SW 1271 (cell line): ENCODE measurements around the gene KCNG4.

Source experiments
- DNase-seq, 2 experiments: peaks; one replicate each; lab custom pipeline; 2025; lab: John Stamatoyannopoulos, UW

Gene KCNG4

DNA sequence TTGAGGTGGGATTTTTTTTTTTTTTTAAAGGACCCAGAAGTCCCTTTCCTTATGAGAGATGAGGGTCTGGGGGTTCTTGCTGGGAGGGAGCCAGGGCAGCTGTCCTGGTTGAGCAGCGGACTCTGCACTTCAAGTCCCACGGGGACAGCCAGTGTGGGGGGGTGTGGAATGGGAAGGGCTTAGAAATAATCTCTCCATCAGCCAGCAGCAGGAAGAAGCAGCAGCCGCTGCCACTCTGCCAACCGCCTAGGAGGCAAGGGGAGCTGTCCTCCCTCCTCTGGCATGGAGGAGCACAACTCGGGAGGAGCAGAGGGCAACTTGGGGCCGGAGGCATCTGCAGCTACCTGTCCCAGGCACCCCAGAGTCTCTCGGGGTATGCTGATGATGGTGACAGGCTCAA is at the start of gene KCNG4:
TSS of gene KCNG4 (minus strand) at position 104 of the 400 bp plus-strand sequence. CDS start 2,527 bp downstream, outside the sequence.
- DNase-seq, result no peak

GRCh38 chr16:84288902-84289301 is 49.1 kb upstream of the KCNG4 start:
- DNase-seq, result no peak

- no peak for DNase-seq
These were observed 46.9 kb upstream of the KCNG4 start for GRCh38 chr16:84286578-84287240.

DNA sequence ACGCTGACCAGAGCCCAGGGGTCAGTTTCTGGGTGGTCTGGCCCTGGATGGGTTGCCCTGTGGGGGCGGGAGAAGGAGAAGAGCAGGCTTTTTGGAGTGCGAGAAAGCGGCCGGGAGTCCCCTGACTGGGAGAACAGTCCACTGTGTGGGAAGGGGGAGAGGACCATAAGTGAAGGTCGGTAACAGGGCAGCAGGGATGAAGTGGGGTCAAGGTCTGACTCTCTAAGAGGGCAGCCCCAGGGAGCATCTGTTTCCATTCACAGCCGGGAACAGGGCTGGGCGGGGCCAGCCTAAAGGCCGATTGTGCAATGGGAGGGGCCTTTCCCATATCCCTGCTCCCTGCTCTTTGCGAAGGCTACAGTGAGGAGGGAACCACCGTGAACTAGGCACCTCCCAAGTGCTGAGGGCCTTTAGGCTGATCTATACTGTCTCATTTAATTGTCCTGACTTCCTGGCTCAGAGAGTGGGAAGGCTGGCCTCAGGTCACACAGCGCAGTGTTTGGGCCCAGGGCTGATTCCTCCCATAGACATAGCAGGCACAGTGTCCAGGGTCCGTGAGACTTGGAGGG is 44.4 kb upstream of the KCNG4 start:
- DNase-seq, result no peak

DNA sequence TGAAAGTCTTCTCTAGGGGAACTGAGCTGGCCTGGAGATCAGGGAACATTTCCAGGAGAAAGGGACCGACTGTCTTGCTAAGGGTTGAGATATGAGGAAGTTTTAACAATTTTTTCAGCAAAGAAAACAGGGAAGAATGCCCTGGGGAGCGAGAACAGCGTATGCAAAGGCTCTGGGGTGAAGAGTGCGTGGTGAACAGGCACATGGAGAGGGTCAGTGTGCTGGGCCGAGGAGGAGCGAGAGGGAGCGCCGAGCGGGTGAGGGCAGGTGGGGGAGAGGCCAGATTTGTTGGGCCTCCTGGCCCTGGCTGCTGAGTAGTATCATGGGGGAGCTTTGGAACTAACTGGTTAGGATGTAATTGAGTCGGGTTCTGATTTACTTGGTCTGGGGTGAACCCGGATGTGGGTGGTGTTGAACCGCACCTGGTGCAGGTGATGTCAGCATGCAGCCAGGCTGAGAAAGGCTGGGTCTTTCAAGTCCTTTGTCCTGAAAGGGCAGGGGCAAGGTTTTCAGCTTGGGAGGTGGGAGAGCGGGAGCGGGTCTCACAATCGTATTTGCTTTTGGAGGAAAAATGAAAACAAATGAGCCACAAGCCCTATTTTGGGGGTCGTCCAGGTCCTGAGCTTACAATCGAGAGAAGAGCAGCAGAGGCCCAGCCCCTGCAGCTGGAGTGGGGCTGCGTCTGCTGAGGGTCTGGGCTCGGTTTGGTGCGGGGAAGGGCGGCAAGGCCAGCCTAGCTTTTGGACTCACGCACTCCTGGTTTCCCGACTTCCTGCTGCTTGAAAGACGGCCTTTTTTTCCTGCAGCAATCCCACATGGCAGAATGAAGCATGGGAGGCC is 43.7 kb upstream of the KCNG4 start:
- DNase-seq, result no peak

GRCh38 chr16:84282533-84282932 is 42.7 kb upstream of the KCNG4 start:
- DNase-seq, result no peak

DNA sequence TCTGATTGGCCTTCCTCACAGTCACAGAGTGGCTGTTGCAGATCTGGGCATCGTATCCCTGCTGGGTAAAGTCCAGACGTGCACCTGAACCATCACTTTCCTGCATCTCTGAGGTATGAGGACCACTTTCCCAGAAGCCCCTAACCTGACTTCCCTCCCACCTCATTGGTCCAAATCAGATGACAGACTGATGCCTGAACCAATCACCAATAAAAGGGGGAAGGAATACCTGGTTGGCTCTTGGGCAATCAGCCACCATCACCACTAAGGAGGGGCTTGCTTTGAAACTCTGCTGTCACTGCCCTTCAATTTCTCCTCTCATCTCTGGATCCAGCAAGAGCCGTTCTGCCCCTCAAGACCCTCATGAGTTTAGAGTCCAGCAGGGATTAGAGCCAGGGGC is 41.3 kb upstream of the KCNG4 start:
- no peak for DNase-seq

DNA sequence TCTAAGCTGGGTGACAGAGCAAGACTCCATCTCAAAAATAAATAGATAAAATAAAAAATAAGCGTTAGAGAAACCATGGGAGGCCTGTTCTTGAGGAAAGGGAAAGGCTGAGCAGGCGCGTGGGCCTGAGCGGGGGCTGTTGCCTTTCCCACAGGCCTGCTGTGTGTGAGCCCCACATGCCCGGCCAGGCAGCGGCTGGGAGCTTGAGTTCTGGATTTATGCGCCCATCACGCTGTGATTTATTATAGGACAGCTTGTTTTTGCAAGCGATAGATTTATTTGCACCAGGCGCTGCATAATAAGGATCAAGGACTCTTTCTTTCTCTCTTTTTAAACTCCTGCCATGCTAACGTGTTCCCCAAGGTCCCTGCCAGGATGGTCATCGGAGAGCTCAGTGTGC is 40.1 kb upstream of the KCNG4 start:
- DNase-seq, result no peak

DNA sequence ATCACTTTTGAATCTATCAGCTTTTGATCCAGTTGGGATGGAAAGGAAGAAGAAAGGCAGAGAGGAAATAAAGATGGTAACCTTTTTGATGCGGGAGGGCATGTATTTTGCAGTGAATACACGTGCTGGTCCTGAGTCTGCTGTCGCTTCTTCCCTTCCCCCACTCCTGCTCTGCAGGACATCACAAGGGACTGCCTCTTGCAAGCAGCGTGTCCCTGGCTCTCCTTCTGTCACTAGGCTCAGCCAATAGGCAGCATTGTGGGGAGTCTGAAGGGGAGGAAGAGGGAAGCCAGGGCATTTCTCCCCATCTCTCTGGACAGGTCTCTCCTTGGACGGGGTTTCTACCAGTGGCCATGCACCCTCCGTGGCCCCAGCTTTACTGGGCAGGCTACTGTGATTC is 39.2 kb upstream of the KCNG4 start:
- no peak for DNase-seq

DNA sequence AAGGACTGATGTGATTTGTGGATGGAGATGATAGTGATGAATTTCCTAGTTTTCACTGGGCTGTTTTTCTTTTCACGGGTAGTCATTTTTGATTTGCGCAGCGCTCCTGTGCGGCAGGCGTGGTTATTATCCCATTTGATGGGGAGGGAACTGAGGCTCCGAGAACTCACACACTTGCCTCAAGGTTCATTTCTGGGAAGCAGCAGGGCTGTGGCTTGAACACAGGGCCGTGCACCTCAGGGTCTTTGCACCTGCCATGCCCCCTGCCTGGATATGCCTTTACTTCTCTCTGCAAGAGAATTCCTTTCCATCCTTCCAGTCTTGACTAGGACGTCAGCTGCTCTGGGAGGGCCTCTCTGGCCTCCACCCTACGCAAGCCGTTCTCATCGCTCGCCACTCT is 38.5 kb upstream of the KCNG4 start:
- no peak for DNase-seq

DNA sequence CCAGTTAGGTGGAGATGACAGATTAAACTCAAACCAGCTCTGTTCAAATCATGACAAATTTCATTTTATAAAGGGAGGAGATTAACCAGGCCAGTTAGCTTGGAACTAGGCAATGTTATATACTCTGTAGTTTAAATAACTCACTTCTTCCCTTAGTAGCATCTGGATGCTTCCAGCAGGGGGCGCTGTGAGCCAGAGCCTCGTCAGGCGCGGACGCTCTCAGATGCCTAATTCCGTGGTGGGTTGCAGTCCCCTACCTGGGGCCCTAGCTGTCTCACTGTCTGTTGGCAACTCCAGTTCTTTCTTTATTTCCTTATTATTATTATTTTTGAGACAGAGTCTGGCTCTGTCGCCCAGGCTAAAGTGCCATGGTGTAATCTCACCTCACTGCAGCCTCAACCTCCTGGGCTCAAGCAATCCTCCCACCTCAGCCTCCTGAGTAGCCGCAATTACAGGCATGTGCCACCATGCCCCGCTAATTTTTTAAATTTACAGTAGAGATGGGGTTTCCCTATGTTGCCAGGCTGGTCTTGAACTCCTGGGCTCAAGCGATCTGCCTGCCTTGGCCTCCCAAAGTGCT is 37.5 kb upstream of the KCNG4 start:
- DNase-seq, result peak in 1 of 2 experiments; percentile 44

DNA sequence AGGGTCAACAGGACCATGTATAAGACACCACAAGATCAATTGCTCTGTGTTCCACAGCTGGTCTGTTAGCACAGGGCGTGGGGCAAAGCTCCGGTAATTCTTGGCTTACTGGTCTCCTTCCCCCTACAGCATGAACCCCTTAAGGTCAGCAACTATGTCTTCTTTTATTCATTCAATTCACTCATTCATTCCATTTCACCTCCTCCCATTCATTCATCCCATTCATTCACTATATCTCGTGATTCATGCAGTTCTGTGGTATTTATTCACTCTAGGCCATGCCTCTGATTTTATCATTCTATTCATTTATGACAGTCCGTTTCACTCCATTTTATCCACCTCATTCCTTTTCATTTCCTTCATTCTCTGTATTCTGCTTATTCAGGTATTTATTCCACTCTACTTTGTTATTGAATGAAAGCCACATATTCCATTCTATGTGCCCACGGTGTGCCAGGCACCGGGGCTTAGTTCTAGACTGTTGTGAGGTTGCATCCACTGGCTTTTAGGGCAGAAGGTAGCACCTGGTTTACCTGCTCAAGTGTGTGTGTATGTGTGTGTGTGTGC is 35.9 kb upstream of the KCNG4 start:
- DNase-seq, result no peak

GRCh38 chr16:84274515-84274914 is 34.7 kb upstream of the KCNG4 start:
- no peak for DNase-seq

DNA sequence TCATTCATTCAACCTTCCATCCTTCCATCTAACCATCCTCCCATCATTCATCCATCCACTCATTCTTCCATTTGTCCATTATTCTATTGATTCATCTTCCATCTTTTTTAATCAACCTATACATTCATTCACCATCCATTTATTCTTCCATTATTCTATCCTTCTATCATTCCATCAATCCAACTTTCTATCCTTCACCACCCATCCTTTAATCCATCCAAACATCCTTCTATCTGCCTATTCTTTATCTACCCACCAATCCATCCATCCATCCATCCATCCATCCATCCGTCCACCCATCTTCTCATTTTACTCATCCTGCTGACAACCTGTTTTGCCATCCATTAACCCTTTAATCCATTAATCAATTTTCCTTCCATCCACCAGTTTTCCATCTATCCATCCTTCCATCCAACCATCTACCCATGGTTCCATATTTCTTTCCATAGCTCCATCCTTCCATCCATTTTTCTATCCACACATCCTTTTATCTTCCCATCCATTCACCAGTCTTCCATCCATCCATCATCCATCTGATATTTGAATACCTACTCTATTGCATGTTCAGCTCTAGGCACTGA is 33.0 kb upstream of the KCNG4 start:
- DNase-seq, result no peak

GRCh38 chr16:84271866-84272265 is 32.1 kb upstream of the KCNG4 start:
- no peak for DNase-seq

DNA sequence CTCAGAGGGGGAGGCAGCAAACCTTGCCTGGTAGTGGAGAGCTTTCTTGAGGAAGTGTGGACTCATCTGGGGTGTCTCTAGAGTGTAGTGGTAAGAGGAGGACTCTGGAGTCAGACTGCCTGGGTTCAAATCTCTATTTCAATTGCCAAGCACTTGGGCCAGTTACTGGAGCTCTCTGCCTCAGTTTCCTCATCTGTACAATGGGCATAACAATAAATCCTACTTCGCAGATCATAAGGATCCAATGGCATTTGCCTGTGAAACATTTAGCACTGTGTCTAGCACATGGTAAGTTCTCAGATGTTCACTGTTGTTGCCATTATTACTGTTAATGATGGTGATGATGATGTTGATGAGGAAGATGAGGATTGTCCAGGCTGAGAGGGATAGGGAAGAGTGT is 31.2 kb upstream of the KCNG4 start:
- no peak for DNase-seq

DNA sequence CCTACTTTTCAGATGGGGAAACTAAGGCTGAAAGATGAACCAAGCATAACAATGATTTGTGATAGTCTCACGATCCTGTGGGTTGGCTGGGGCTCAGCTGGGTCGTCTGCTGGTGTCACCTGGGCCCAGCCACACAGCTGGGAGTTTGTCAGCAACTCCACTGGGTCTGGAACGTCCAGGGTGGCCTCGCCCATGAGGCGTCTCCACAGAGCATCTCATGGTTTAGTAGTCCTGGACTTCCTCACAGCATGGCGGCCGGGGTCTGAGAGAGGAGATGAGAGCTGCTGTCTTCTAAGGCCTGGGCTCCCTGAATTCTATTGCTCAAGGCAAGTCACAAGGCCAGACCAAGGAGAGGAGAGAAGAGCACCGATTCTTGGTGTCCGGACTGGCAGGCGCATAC is 30.7 kb upstream of the KCNG4 start:
- DNase-seq, result no peak

DNA sequence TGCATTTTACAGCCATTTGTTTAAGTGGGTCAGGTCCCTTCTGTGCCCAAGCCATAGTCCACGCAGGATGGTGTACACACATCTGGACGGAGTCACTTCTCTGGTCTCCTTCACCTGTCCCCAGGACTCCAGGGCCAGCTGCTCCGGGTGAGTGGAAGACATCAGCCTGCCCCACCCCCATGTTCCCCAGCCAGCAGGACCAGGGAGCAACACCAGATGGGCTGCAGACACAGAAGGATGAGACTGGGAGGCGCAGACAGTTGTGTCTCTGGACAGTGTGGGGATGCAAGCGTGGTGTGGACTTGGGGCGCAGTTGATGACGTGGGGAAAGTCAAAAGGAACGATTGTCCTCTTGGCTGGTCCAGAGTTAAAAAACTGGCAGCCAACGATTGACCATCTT is 30.3 kb upstream of the KCNG4 start:
- DNase-seq, result no peak

- DNase-seq, result no peak
These were observed 28.7 kb upstream of the KCNG4 start for GRCh38 chr16:84268291-84269040.

DNA sequence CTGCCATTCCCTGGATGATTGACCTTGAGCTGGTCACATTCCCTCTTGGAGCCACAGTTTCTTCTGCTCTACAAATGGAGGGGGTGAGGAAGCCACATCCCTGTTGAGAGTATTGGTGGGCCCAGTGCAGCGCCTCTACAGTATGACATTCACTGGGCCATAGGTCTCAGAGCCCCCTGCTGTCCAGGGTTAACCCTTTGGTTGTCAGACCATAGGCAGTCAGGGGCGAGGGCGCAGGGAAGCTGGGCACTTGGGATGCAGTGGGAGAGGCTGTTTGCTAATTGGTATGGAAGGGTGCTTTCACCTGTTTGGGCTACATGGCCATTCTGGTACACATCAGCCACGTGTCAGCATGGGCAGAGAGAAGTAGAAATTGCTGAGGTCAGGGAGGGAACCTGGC is 27.6 kb upstream of the KCNG4 start:
- DNase-seq, result no peak

- peak; percentile 43 to 77 for DNase-seq
These were observed 26.6 kb upstream of the KCNG4 start for GRCh38 chr16:84266451-84266850.
